AG04449 (cell line): ENCODE data around the gene SHISA9.

Experiments
- CTCF ChIA-PET: fragments of 350-600 bp; formaldehyde crosslinking; extraction: SDS; loops from one replicate; lab custom pipeline; 2021; ENCODE audit warnings: antibody characterized with exemption; lab: Yijun Ruan, JAX
- POLR2A ChIA-PET: fragments of 400-600, 350-600 bp; formaldehyde crosslinking; extraction: SDS; loops from one replicate; lab custom pipeline; 2020; ENCODE audit warnings: antibody characterized with exemption, inconsistent platforms; lab: Yijun Ruan, JAX
- DNase-seq: peaks from one replicate; pipeline ENCODE4 v3.0.0-alpha.2; 2010; ENCODE audit warnings: low read depth, low spot score
- H3K4me3 ChIP-seq: 2 replicates; pipeline ENCODE4 v1.5.1; 2011; ENCODE audit warnings: low read depth, mild to moderate bottlenecking, control low read depth, low read length
- TF ChIP-seq, protein P1 (sequence below): IDR thresholded peaks from one replicate; pipeline ENCODE4 v1.5.1; 2011; ENCODE audit warnings: mild to moderate bottlenecking, moderate library complexity, low read length, control low read depth, inconsistent platforms; ENCODE audit not compliant: insufficient read depth; ENCODE audit errors: missing control alignments

SHISA9 gene

GRCh38 chr16:13138528-13138927 is 237.1 kb downstream of the SHISA9 start:
- no peak for DNase-seq
- H3K4me3 ChIP-seq: no peak overlapping the region
- ChIA-PET CTCF (no interaction called here), POLR2A (no interaction called here)
- TF ChIP-seq, protein P1, sequence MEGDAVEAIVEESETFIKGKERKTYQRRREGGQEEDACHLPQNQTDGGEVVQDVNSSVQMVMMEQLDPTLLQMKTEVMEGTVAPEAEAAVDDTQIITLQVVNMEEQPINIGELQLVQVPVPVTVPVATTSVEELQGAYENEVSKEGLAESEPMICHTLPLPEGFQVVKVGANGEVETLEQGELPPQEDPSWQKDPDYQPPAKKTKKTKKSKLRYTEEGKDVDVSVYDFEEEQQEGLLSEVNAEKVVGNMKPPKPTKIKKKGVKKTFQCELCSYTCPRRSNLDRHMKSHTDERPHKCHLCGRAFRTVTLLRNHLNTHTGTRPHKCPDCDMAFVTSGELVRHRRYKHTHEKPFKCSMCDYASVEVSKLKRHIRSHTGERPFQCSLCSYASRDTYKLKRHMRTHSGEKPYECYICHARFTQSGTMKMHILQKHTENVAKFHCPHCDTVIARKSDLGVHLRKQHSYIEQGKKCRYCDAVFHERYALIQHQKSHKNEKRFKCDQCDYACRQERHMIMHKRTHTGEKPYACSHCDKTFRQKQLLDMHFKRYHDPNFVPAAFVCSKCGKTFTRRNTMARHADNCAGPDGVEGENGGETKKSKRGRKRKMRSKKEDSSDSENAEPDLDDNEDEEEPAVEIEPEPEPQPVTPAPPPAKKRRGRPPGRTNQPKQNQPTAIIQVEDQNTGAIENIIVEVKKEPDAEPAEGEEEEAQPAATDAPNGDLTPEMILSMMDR: no peak

DNA sequence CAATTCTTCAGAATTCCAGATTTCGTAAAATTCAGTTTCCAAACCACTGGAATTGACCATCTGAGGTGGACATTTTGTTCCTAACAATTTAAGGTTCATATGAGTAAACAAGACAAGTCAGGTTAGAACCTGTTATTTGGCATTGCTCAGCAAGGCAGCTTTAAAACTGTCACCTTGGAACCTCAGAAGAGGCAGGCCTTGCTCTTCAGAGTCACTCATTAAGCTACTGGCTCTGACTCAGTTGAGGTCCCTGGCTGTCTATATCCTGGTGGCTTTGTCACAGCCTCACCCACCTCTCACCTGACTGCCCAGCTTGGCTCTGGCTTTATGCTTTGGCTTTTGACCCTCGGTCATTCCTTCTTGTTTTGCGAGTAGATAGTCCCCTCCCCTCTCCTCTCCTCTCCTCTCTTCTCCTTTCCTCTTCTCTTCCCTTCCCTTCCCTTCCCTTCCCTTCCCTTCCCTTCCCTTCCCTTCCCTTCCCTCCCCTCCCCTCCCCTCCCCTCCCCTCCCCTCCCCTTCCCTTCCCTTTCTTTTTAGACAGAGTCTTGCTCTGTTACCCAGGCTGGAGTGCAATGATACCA is 238.4 kb downstream of the SHISA9 start:
- TF ChIP-seq, protein P1: no peak
- POLR2A ChIA-PET: no interaction called here
- DNase-seq: no peak
- CTCF ChIA-PET: no interaction called here
- no peak overlapping the region for H3K4me3 ChIP-seq

DNA sequence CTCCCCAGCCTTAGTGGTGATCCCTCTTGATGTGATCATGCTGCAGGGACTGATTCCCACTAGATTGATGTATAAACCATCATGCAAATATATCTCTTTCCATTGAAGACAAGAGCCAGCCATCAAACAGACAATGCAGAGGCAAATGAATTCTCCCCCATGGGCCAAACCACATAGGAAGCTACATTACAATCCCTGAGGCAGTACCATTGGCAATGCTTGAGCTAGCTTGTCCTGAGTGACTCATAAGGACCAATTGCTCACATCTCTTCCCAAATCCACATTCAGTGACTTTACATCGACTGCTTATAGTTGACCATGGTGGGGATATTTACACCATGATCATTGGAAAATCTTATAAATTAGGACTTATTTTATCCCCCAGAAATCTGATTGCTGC is 242.2 kb downstream of the SHISA9 start:
- TF ChIP-seq, protein P1: no peak
- no peak for DNase-seq
- H3K4me3 ChIP-seq: no peak overlapping the region
- CTCF ChIA-PET: no interaction called here
- POLR2A ChIA-PET: no interaction called here

- DNase-seq: no peak
- ChIA-PET POLR2A (no interaction called here), CTCF (no interaction called here)
- H3K4me3 ChIP-seq: no peak overlapping the region
- TF ChIP-seq, protein P1: no peak
Observed at GRCh38 chr16:13146829-13147228, 245.4 kb downstream of the SHISA9 start.

GRCh38 chr16:13148294-13148693 is 246.9 kb downstream of the SHISA9 start:
- TF ChIP-seq, protein P1: no peak
- ChIA-PET POLR2A (no interaction called here), CTCF (no interaction called here)
- H3K4me3 ChIP-seq: no peak overlapping the region
- DNase-seq: no peak

DNA sequence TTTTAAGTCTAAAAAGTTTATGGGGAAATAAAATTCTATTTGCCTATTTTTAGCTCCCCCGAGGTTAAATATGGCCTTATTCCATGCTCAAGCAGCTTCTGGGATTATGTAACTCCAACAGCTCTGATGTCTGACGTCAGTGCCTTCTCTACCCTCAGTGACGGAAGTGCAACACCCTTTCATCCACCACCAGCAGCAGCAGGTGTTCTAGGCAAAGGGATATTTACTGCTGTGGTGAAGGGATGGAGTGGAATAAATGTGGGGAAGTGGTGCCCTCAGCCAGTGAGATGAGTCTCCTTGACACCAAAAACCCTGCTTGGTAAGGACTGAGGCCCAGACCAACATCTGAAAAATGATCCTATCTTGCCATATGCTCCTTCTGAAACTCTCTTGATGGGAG is 247.4 kb downstream of the SHISA9 start:
- POLR2A ChIA-PET: no interaction called here
- TF ChIP-seq, protein P1: no peak
- CTCF ChIA-PET: no interaction called here
- H3K4me3 ChIP-seq: no peak overlapping the region
- DNase-seq: no peak
